22Rv1 (cell line): ENCODE data around the gene RASD1.

Experiments used
- H3K27ac ChIP-seq: fragments of 450-650 bp; 2 replicates; pipeline ENCODE4 v1.5.1; 2017
- CTCF ChIP-seq: fragments of 450-650 bp; IDR thresholded peaks from 2 replicates; pipeline ENCODE4 v1.5.1; 2017; ENCODE audit warnings: mild to moderate bottlenecking
- ZFX ChIP-seq: fragments of 450-650 bp; IDR thresholded peaks from 2 replicates; pipeline ENCODE4 v1.6.1; 2017; ENCODE audit warnings: antibody characterized with exemption, borderline replicate concordance

Gene RASD1

GRCh38 chr17:17453088-17453487 is 43.1 kb downstream of the RASD1 start:
- TF ChIP-seq ZFX: no peak
- TF ChIP-seq CTCF: no peak
- no peak overlapping the region for H3K27ac ChIP-seq

- TF ChIP-seq ZFX: no peak
- no peak for TF ChIP-seq CTCF
- H3K27ac ChIP-seq: no peak overlapping the region
These were observed 47.5 kb downstream of the RASD1 start for GRCh38 chr17:17448723-17449122.

- no peak overlapping the region for H3K27ac ChIP-seq
- TF ChIP-seq ZFX (no peak), CTCF (no peak)
These were observed 48.1 kb downstream of the RASD1 start for GRCh38 chr17:17448076-17448475.

GRCh38 chr17:17447264-17447663 is 48.9 kb downstream of the RASD1 start:
- peak overlapping the region; percentile 74; the same call in 1 of the 2 replicates for H3K27ac ChIP-seq
- no peak for TF ChIP-seq CTCF
- TF ChIP-seq ZFX: no peak

- peak overlapping the region; percentile 74 for H3K27ac ChIP-seq
- TF ChIP-seq CTCF: no peak
- no peak for TF ChIP-seq ZFX
These were observed 49.5 kb downstream of the RASD1 start for GRCh38 chr17:17446666-17447155.

- H3K27ac ChIP-seq: peak overlapping the region; percentile 74
- TF ChIP-seq ZFX (no peak), CTCF (no peak)
These were observed 50.1 kb downstream of the RASD1 start for GRCh38 chr17:17445925-17446665.

- H3K27ac ChIP-seq: peak overlapping the region; percentile 74
- no peak for TF ChIP-seq ZFX
- no peak for TF ChIP-seq CTCF
These were observed 50.8 kb downstream of the RASD1 start for GRCh38 chr17:17445296-17445924.
